Caco-2 (cell line): ENCODE measurements around the gene RAB40B. TPM values are rescaled to one million over a fixed set of nuclear protein-coding genes. Genes with fewer than 3 reads are reported as not detected.

Experiments
- BruUV-seq: library from RNA; stranded (reverse); fragments of 400-500 nt; replicated peaks from 2 replicates; lab custom pipeline; 2021; lab: Mats Ljungman, UMichigan
- CTCF ChIA-PET: fragments of 300-600 bp; sonication (Branson Sonifier 250); formaldehyde crosslinking; loops from one replicate; lab custom pipeline; 2022; ENCODE audit warnings: antibody characterized with exemption; lab: Charles Lee
- POLR2A ChIA-PET: fragments of 300-600 bp; sonication (Branson Sonifier 250); formaldehyde crosslinking; loops from one replicate; lab custom pipeline; 2022; ENCODE audit warnings: antibody characterized with exemption; lab: Charles Lee
- DNase-seq, 2 experiments: peaks; one replicate each; pipeline versions ENCODE4 v3.0.0 to v3.0.0-alpha.2; 2020 to 2022
- H3K27me3 ChIP-seq: replicated peaks from 2 replicates; pipeline ENCODE4 v1.6.0; 2011; ENCODE audit warnings: low read length; ENCODE audit not compliant: control insufficient read depth, insufficient read depth
- H3K36me3 ChIP-seq: 2 replicates; pipeline ENCODE4 v1.5.1; 2011; ENCODE audit warnings: low read length; ENCODE audit not compliant: control insufficient read depth, insufficient read depth
- H3K4me1 ChIP-seq: fragments of 250-450 bp; sonication (Bioruptor Pico); 2 replicates; pipeline ENCODE4 v1.5.1; 2020; ENCODE audit warnings: mild to moderate bottlenecking
- H3K4me3 ChIP-seq: 2 replicates; pipeline ENCODE4 v1.5.1; 2011; ENCODE audit warnings: low read depth, mild to moderate bottlenecking, control low read depth, low read length
- H3K9me3 ChIP-seq: fragments of 250-450 bp; sonication (Bioruptor Pico); 2 replicates; pipeline ENCODE4 v1.5.1; 2020; ENCODE audit warnings: mild to moderate bottlenecking, moderate library complexity
- H3K27ac Mint-ChIP-seq: one replicate; pipeline ENCODE4 v1.8.0; 2022; ENCODE audit warnings: mixed read lengths; ENCODE audit not compliant: unreplicated experiment
- H3K27me3 Mint-ChIP-seq: one replicate; pipeline ENCODE4 v1.8.0; 2022; ENCODE audit warnings: mixed read lengths; ENCODE audit not compliant: insufficient read depth, unreplicated experiment
- H3K36me3 Mint-ChIP-seq: one replicate; pipeline ENCODE4 v1.8.0; 2022; ENCODE audit warnings: mild to moderate bottlenecking, mixed read lengths; ENCODE audit not compliant: insufficient read depth, unreplicated experiment
- H3K4me1 Mint-ChIP-seq: one replicate; pipeline ENCODE4 v1.8.0; 2022; ENCODE audit warnings: low read depth, mixed read lengths; ENCODE audit not compliant: unreplicated experiment
- H3K4me3 Mint-ChIP-seq: one replicate; pipeline ENCODE4 v1.8.0; 2022; ENCODE audit warnings: mild to moderate bottlenecking, moderate library complexity, mixed read lengths; ENCODE audit not compliant: unreplicated experiment
- H3K9me3 Mint-ChIP-seq: one replicate; pipeline ENCODE4 v1.8.0; 2022; ENCODE audit warnings: mixed read lengths; ENCODE audit not compliant: unreplicated experiment
- intact Hi-C: fragments of 100-400 bp; cut with micrococcal nuclease; formaldehyde crosslinking; loops from one replicate; pipeline ENCODE4 v1.10.0; 2022; ENCODE audit not compliant: unreplicated experiment
- total RNA-seq: library from RNA; stranded (reverse); gene quantifications from 2 replicates; pipeline ENCODE4 v1.2.3, GENCODE V29; 2022
- TF ChIP-seq, protein P1 (sequence below), 2 experiments: fragments of 200-600 bp in 1 of 2; IDR thresholded peaks; 1 replicate in 1 of 2; 2 replicates in 1 of 2; pipeline versions ENCODE4 v1.5.1 to v1.8.0; 2011 to 2022; ENCODE audit warnings: antibody characterized with exemption in 1 of 2, control low read depth in 1 of 2, inconsistent platforms in 1 of 2, low read depth in 1 of 2, low read length in 1 of 2, mild to moderate bottlenecking in 1 of 2, moderate library complexity in 1 of 2; ENCODE audit not compliant: insufficient read depth in 1 of 2, severe bottlenecking in 1 of 2, unreplicated experiment in 1 of 2

The RAB40B gene
- total RNA-seq, 1 experiment from 2014 or later, result 8.8 TPM

DNA sequence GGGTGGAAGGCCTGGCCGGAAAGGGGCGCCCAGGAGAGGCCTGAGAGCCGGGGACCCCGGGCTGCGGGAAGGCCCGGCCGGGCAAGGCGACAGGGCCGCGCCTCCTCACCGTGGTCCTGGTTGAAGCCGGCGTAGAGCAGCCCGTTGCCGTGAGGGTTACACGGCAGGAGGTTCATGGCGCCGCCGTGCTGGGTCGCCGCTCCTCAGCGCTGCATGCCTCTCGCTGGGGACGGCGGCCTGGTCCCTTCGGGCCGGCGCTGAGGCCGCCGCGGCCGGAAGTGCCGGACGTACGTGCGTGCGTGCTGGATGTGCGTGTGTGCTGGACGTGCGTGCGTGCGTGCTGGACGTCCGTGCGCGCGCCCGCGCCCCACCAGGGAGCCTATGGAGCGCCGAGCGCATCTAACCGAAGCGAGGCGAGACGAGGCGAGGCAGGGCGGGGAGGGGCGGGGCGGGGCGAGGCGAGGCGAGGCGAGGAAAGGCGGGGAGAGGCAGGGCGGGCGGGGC, 50.3 kb downstream of the RAB40B start, which contains the start of gene WDR45B:
Gene WDR45B (minus strand): TSS at position 280 of the 504 bp plus-strand sequence. CDS start 104 bp downstream, at position 176.
- Mint-ChIP-seq H3K4me1 (no peaks in the 10 kb centered on the region), H3K9me3 (no peaks in the 10 kb centered on the region), H3K4me3 (peak within 1 kb of the TSS; percentile 84), H3K27me3 (no peaks in the 10 kb centered on the region), H3K36me3 (peaks cover 40% of the 10 kb centered on the region), H3K27ac (peak within 1 kb of the TSS; percentile 64)
- intact Hi-C loops, result no loop called here
- CTCF ChIA-PET, result no interaction called here
- no TSS peak for BruUV-seq
- H3K27me3 ChIP-seq, result no peaks in the 10 kb centered on the region
- H3K4me3 ChIP-seq, result peak within 1 kb of the TSS; percentile 88
- TF ChIP-seq, protein P1, sequence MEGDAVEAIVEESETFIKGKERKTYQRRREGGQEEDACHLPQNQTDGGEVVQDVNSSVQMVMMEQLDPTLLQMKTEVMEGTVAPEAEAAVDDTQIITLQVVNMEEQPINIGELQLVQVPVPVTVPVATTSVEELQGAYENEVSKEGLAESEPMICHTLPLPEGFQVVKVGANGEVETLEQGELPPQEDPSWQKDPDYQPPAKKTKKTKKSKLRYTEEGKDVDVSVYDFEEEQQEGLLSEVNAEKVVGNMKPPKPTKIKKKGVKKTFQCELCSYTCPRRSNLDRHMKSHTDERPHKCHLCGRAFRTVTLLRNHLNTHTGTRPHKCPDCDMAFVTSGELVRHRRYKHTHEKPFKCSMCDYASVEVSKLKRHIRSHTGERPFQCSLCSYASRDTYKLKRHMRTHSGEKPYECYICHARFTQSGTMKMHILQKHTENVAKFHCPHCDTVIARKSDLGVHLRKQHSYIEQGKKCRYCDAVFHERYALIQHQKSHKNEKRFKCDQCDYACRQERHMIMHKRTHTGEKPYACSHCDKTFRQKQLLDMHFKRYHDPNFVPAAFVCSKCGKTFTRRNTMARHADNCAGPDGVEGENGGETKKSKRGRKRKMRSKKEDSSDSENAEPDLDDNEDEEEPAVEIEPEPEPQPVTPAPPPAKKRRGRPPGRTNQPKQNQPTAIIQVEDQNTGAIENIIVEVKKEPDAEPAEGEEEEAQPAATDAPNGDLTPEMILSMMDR (IDR thresholded peaks at IDR 0.05; ENCODE audit: insufficient read depth in 1 of 2, low read depth in 1 of 2, low read length in 1 of 2, severe bottlenecking in 1 of 2, unreplicated experiment in 1 of 2), result no peak
- peaks cover 8% of the 10 kb centered on the region; the same call in 1 of the 2 replicates for H3K4me1 ChIP-seq
- POLR2A ChIA-PET, result interaction anchor here (0.7 kb wide), 1 partner anchor 1815 kb away, joined by 3 read pairs; no protein-coding TSS in a partner anchor
- H3K9me3 ChIP-seq, result no peaks in the 10 kb centered on the region
- peak; percentile 94 to 95 for DNase-seq
- peaks cover 3% of the 10 kb centered on the region for H3K36me3 ChIP-seq

DNA sequence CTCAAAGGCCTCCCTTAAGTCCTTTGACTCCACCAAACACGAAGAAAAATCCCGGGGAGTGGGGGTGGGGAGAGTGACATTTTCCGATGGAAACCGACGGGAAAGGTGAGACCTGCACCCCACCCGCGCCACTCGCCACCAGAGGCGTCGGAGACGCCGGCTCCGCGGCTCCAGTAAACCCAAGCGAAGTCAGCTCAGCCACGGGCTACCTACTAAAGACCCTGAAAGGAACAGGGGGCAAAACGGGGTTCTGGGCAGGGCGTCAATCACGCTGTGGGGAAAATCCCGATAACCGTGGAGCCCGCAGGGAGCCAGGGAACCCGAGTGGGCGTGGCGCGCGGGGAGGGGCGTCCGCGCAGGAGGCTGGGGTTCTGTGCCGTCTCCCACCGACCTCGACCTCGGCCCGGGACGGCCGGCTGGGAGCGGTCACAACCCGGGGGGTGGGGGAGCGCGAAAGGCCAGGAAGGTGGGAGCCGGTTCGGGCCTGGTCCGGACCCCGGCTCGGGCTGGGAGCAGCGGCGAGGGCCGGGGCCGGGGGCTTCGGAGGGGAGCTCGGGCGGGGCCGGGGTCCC, 50.8 kb downstream of the RAB40B start:
- Histone ChIP-seq H3K36me3 (peaks cover 3% of the 10 kb centered on the region), H3K4me1 (peaks cover 8% of the 10 kb centered on the region; the same call in 1 of the 2 replicates), H3K4me3 (peak overlapping the region; percentile 88), H3K9me3 (no peaks in the 10 kb centered on the region), H3K27me3 (no peaks in the 10 kb centered on the region)
- CTCF ChIA-PET, result no interaction called here
- intact Hi-C loops, result no loop called here
- peak in 1 of 2 experiments; percentile 65 for DNase-seq
- peak overlapping the region; percentile 64 for H3K27ac Mint-ChIP-seq
- H3K36me3 Mint-ChIP-seq, result peaks cover 45% of the 10 kb centered on the region
- BruUV-seq, result TSS peak; percentile 15
- no peaks in the 10 kb centered on the region for H3K4me1 Mint-ChIP-seq
- no peaks in the 10 kb centered on the region for H3K9me3 Mint-ChIP-seq
- peak overlapping the region; percentile 84 for H3K4me3 Mint-ChIP-seq
- H3K27me3 Mint-ChIP-seq, result no peaks in the 10 kb centered on the region
- TF ChIP-seq, protein P1 (IDR thresholded peaks at IDR 0.05; ENCODE audit: insufficient read depth in 1 of 2, low read depth in 1 of 2, low read length in 1 of 2, severe bottlenecking in 1 of 2, unreplicated experiment in 1 of 2), result peak; percentile 13 to 29
- POLR2A ChIA-PET, result no interaction called here

DNA sequence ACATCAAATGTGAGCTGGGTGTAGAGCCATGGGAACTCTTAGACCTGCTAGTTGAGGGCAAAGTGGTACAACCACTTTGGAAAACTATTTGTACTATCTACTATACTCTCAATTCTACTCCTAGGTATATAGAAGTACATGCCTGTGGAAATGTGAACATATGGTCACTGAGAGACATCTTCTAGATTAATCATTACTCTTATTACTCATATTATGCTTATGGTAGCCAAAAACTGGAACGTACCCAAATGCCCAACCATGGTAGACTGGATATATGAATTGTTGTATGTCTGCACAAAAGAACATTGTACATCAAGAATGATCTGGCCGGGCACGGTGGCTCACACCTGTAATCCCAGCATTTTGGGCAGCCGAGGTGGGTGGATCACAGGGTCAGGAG, 53.0 kb downstream of the RAB40B start:
- Histone ChIP-seq H3K4me3 (no peak overlapping the region), H3K9me3 (no peaks in the 10 kb centered on the region), H3K36me3 (peaks cover 5% of the 10 kb centered on the region), H3K27me3 (no peaks in the 10 kb centered on the region), H3K4me1 (peaks cover 8% of the 10 kb centered on the region; the same call in 1 of the 2 replicates)
- Mint-ChIP-seq H3K36me3 (peaks cover 67% of the 10 kb centered on the region), H3K4me1 (no peaks in the 10 kb centered on the region), H3K27me3 (no peaks in the 10 kb centered on the region), H3K9me3 (no peaks in the 10 kb centered on the region), H3K4me3 (peak overlapping the region; percentile 84), H3K27ac (peak overlapping the region; percentile 64)
- no TSS peak for BruUV-seq
- intact Hi-C loops, result no loop called here
- CTCF ChIA-PET, result no interaction called here
- POLR2A ChIA-PET, result no interaction called here
- TF ChIP-seq, protein P1 (IDR thresholded peaks at IDR 0.05; ENCODE audit: insufficient read depth in 1 of 2, low read depth in 1 of 2, low read length in 1 of 2, severe bottlenecking in 1 of 2, unreplicated experiment in 1 of 2), result no peak
- DNase-seq, result no peak
